Measurements from ENCODE around the gene ERCC5.

The ERCC5 gene

DNA sequence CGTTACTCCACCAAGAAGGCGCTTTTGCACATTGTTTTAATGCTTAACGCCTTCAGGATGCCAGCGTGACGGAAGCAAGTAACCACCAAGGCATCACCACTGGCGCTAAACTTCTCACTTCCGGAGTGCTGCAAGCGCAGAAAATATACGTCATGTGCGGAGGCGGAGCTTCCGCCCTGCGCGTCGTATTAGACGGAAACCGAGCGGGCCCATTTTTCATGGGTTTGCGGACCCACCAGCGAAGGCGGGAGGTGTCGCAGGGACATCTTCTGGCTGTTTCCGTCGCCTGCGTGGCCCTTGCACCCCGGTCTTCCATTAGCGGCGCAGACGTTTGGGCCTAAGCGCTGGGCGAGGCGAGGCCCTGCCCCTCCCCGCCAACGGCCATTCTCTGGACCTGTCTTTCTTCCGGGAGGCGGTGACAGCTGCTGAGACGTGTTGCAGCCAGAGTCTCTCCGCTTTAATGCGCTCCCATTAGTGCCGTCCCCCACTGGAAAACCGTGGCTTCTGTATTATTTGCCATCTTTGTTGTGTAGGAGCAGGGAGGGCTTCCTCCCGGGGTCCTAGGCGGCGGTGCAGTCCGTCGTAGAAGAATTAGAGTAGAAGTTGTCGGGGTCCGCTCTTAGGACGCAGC, at the start of gene ERCC5:
Gene ERCC5 (plus strand): TSS at position 403 of the 631 bp plus-strand sequence. CDS start 235 bp downstream, outside the sequence.
- FAIRE-seq = peak; percentile 49

DNA sequence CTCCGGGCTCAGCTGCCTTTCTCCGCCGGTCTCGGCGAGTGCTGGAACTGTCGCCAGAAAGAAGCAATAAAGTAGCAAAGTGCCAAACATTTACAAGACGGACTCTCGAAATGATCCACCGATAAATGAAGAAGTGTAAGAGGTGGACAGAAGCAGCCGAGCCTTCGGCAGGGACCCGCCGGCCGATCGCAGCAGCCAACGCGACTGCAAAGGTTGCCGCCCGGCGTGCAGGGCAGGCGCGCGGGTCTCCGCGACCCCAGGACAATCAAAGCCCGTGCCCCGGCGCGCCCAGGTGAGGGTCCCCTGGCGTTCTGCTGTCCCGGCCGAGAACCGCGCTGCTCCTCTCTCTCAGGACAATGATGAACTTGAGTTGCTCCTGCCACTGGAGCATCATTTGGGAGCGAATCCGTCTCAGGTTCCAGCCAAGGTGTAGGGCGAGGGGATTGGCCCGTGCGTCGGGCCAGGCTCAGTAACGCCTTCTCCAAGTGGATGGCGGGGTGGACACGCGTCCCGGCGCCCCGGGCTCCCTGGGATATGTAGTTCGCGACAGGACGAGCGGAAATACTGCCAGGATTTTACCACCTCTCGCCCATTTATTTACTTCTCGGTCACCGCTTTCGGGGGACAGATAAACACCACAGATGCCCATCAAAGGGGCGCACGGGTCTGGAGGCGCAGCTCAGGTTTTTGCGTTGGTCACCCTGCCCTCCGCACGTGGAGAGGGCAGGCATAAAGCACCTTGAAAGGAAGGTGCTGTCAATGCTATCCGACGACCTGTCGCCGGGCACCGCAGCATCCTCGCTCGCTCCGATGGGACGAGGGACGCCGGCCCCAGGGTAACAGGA, 47.0 kb upstream of the ERCC5 start, which contains the start of the genes BIVM and POGLUT2:
Gene BIVM (plus strand): TSS at position 539 of the 845 bp plus-strand sequence. CDS start 8,149 bp downstream, outside the sequence.
Gene POGLUT2 (minus strand): TSS at position 396 of the 845 bp plus-strand sequence. CDS start 306 bp downstream, at position 90.
- FAIRE-seq = peak; percentile 61

DNA sequence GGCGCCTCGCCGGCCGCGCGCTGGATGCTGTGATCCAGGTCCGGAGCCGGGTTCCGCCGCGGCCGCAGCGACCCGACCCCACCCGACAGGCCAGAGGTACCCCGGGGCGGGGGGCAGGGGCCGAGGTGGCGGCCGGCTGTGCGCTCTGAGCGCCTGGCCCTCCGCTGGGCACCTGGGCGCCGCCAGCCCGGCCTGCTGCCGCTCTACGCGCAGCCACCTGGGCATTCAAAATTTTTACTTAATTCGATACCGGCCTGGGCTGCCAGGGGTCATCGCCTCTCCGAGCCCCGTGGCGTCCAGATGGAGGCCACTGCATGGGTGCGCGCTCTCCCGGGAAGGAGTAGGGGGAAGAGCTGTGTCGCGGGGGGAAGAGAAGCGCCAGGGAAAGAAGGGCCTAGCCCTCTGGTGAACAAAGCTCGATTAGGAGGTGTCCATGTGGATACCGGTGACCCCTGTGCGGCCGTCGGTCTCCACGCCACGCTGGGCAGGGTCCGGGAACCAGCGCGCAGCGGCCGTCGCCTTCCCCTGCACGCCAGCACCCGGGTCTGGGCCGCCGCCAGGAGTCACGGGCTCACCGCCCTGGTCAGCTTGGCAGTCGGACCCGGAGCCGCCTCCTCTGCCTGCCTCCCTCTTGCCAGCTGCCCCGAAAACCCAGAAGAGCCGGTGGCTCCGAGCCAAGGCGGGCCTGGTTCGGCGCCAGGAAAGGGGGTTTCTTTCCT, 46.2 kb upstream of the ERCC5 start:
- no peak for FAIRE-seq

DNA sequence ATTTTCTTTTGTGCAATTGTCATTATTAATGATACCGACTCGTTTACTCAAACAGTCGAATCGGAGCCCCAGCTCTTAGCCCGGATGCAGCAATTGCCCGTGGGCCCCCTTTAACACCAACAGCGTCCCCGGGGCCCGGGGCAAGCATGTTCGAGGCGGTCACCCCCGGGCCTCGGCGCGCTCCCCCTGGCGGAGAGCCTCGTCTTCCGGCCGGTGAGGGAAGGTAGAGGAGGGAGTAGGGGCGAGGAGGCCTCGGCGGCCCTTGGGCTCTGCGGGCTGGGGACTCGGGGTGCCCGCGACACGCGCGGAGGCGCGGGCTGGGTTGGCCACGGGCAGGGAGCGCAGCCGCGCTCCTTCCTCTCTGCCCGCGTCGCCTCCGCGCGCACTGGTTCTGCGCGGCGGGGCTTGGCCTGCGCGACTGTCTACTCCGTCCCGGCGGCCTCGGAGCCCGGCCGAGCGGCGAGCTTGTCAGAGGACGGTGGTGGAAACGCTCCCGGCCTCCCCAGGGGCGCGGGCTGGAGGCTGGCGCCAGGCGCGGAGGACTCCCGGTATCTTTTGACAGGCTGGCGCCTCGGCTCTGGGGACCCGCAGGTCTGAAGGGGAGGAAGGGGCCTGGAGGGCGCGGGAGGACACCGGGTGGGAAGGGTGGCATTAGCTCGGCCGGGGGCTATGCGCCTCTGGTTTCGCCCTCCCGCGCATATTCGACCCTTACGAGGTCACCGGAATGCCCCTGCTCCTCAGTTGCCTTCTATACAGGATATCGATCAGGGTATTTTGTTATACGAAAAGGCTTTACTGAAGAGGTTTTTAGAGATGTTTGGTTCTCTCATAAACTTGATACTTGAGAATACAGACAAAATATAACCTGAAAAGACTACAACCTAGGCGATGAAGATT, 45.4 kb upstream of the ERCC5 start:
- FAIRE-seq = no peak

DNA sequence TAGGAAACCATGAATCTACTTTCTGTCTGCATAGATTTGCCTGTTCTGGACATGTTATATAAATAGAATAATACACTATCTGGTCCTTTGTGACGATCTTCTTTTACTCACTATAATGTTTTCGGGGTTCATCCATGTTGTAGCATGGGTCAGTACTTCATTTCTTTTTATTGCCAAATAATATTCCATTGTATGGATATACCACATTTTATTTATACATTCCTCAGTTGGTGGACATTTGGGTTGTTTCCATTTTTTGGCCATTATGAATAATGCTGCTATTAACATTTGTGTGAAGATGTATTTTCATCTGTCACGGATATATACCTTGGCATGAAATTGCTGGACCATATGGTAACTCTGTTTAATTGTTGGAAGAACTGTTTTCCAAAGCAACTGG, 40.2 kb upstream of the ERCC5 start:
- FAIRE-seq = no peak

DNA sequence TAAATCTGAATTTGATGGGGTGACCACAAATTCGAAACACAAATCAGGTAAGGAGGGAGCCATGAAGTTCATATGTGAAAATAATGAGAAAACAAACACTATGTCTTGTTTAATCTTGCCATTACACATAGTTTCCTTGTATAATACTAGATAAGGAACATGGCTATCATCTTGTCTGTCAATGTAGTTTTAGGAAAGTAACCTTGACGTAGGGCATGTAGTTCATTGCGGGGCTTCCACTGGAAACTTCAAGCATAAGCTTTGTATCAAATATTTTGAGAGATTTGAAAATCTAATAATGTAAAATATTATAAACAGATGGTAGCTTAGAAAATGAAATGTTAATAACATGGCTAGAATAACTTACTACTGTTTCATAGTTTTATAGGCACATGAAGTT, 38.1 kb upstream of the ERCC5 start:
- peak; percentile 13 for FAIRE-seq

DNA sequence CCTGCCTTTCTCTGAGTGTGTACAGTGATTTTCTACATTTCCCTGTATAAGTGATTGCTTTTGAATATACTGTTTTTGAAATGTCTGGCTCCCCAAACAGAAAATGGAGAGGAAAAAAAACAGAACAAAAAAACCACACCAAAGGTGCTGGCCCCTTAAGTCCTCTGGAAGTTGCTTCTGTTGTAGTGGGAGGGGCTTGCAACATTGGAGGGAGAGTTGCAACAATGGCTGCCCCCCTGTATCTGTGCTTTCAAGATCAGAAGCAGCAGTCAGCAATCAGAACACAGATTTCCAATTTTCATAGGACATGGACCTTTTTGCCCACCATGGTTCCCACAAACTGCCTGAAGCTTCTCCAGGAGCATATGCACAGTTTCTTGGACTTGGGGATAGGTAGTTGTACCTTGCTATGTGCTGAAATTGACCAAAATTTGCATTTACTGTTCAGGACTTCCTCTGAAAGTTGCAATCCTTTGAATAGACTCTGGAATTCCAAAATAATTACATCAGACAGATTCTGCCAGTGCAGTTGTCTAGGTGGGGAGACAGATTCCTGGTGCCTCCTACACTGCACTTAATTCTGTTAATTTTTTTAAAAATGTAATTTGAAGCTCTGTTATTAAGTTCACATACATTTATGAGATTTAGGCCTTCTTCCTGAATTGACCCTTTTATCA, 33.1 kb upstream of the ERCC5 start:
- FAIRE-seq = no peak

DNA sequence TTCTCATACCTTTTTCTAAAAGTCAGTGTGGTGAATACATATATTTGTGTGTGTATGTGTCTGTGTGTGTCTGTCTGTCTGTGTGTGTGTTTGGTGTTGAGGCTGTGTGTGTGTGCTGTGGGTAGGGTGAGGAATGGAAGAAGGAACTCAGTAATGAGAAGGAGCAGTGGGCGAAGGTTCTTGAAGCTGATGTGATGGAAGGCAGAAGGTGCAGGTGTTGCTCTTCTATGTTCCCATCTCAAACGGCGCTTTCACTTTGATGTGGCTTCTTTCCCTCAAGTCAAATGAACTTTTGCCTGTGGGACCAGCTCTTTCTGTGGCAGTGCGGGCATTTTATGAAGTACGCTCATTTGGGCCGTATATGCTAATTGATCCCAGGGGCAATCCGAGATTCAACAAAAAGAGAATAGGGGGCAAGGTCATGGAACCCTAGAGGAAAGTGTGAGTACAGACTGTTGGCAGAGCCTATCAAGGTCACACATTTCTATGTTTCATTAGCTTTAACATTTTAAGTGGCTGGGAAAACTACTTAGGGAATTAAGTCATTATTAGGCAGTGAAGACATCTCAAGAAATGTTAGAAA, 31.7 kb upstream of the ERCC5 start:
- no peak for FAIRE-seq

DNA sequence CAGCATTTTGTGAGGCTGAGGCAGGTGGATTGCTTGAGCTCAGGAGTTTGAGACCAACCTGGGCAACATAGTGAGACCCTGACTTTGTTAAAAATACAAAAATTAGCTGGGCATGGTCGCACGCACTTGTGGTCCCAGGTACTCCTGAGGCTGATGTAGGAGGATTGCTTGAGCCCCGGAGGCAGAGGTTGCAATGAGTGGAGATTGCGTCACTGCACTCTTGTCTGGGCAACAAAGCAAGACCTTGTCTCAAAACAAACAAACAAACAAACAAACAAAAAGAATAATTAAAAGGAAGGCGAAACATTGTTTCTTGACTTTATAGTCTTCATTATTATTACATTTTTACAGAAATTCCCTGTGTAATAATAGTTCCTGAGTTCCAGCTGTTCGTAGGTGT, 31.0 kb upstream of the ERCC5 start:
- no peak for FAIRE-seq

DNA sequence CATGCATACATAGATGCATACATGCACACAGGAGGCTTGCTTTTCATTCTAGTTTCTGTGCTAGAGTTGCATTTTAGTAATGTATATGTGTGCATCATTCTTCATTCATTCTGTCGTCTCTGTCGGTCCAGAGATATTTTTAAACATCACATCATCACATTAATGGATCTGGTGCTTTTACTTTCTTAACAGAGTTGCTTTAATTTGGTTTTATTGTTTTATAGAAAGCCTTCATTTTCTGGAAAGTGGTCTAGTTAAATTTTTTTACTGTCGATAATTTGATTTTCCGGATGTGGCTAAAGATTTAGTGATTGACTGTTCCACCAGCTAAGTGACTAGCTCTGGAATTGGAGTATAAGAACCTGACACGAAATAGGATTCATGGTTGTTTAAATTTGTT, 30.0 kb upstream of the ERCC5 start:
- FAIRE-seq = no peak

DNA sequence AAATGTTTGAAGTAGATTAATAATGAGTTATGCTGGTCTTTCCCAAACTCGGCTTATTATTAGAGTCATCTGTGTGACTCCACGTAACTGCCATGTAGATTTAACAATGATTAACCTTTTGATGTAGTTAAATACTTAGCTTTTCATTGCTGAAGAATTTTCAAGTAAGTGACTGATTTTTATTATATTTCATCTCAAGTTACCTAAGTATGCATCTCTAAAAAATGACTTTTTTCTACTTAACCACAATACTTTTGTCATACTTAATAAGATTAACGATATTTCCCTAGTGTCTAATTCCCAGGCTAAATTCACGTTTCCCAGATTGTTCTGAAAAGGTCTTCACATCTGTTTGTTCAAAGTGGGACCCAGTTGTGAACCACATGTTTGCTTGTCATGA, 29.1 kb upstream of the ERCC5 start:
- no peak for FAIRE-seq

DNA sequence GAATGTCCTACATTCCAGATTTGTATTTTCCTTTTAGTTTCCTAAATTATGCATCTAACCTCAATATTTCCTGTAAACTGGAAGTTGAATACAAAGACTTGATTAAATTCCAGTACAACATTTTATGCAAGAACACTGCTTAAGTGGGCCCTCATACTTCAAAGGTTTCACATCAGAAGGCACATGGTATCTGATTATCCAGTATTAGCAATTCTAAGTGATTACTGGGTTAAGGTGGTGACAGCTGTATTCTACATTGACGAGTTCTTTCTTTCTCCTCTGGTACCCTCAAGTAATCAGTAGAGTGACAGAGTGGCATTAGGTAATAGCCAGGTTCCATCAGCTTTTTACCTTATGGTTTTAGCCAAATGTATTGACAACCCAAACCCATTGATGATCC, 28.6 kb upstream of the ERCC5 start:
- no peak for FAIRE-seq

DNA sequence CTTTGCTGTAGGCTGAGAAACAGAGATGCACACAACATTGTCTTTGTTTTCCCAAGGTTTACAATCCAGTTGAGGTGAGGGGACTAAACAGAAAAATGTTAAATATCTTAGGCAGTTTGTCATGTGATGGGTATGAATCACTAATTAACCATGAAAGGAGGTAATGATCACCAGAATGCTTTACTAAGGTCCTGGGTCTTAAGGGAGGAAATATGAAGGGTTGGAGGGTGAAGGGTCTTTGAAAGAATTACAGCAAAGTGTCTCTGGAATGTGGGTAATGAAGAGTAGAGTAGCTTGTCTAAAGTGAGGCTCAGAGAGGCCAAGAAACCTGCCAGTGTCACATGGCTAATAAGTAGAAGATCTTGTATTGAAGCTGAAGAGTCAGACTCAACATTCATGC, 27.9 kb upstream of the ERCC5 start:
- FAIRE-seq = no peak

DNA sequence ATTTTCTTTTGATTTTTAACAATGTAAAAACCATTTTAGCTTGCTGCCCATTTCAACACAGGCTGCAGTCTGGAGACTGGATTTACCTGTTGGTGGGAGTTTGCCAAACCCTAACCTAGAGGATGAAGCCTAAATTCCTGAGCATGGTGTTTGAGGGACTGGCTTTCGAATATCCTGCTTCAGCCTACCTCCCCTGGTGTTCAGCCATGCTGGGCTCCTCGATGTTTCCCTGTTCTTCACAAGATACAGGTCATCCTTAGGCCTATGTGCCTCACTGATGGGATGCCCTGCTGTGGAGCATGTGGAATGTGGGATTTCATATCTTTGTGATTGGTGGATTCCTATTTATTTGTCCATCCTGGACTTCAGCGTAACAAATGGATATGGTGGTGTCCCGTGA, 20.4 kb upstream of the ERCC5 start:
- no peak for FAIRE-seq

DNA sequence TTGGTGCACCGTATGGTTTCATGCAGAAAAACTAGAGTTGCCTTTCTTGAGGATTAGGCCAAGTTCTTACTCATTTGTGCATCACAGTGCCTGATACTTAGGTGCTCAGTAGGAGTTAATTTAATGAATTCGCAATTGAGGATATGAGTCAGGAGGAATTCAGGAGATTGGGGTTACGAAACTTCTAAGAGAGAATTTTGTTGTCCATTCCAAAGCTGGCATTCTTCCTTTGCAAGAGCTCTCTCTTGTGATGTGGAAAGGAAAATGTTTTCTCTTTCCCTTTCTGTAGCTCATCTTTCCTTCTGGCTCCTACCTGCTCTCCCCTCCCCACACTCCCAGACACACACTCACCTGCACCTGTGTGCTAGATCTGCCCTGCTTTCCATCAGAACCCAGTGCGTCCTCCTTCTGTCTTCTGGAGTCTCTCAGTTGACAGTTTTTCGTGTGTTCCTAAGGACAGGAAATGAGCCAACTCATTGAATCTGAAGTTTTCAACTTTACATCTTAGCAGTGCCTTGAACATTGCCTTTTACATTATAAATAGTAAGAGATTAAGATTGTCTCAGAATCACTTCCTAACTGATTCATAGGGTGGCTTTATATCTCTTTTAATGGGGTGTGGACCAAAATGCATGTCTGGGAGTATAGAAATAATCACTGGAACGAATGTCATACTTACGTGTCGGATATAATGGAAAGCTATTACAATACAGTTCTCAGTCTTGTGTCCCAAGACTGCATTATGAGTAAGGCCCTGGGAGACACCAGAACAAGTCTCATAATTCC, 19.7 kb upstream of the ERCC5 start:
- no peak for FAIRE-seq

DNA sequence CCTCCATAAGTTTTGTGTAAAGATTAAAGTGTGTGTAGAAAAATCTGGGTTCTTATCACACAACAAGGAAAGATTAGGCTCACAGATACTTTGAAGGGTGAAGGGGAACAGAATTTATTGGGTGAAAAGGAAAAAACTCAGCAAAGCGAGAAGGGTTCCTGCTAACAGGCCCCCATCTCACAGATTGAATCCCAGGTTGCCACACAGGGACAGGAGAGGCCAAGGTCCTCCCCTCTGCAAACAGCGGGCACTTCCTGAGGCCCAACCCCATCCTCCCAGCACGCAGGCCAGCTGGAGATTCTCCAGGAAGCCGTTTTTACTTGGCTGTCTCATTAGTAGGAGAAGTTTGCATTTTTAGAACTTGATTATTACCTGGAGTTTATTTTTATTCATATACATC, 15.2 kb upstream of the ERCC5 start:
- FAIRE-seq = peak; percentile 61

DNA sequence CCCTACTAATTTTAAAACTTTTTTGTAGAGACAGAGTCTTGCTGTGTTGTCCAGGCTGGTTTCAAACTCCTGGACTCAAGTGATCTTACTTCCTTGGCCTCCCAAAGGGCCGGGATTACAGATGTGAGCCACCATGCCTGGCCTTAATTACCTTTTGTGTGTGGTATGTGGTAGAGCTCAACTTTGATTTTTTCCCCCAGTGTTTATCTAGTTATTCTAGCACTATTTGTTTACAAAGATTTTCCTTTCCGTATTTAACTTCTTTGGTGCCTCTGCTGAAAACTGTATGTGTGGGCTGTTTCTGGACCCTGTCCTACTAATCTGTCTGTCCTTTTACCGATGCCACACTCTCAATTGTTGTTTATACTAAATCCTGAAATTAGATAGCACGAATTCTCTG, 9.4 kb upstream of the ERCC5 start:
- no peak for FAIRE-seq

DNA sequence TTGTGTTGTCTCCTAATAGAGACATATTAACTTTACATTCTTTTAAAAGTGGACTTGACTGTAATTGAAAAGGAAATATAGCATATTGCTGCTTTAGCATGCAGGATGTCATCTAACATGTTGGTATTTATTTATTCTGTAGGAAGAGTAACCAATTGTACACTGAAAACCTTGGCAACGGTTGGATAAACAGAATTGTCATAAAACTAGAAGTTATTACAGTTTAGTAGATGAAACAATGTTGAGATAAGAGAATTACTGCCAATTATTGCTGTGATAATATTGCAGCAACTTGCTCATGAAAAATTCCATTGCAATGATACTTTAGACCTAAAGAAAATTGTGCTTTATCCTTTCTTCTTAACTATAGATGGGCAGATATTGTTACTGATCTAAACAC, 7.6 kb upstream of the ERCC5 start:
- FAIRE-seq = no peak

DNA sequence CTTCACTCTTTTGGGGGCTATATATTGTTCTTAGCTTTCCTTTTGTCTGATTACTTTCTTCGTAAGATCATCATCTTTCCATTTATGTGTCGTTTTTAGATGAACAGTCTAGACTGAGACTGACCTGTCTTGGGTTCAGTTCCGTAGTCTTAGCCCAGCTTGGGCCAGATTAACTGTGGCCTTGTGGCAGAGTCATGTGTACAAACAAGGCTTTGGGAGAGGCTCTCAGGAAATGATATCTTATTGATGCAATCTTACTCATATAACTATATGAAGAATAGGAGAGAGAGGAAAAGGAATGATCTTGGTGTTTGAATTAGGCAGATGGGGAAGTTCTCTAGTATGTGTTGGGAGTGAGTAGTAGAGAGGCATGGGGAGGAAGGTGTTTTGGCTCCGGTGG, 6.8 kb upstream of the ERCC5 start:
- FAIRE-seq = no peak

DNA sequence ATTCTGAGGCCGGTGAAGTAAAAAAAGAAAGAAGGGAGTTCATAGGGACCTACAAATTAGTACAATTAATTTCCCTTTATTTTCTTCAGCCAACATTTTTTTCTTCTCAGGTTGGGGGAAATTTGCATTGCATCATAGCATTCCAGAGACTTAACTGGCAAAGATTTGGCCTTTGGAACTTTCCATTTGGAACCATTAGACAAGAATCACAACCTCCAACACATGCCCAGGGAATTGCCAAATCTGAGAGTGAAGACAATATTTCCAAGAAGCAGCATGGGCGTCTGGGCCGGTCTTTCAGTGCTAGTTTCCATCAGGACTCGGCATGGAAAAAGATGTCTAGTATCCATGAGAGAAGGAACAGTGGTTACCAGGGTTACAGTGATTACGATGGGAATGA, 6.4 kb upstream of the ERCC5 start:
- no peak for FAIRE-seq

DNA sequence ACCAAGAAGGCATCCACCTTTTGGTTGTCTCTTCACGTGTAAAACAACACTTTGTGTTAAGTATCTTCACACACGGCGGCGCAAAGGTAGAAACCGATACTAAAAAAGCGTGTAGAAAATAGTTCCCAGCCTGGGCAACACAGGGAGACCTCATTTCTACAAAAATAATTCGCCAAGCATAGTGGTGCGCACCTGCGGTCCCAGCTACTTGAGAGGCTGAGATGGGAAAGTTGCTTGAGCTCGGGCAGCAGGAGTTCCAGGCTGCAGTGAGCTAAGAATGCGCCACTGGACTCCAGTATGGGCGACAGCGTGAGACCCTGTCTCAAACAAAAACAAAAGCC, 573 bp upstream of the ERCC5 start:
- no peak for FAIRE-seq

Data from islet of Langerhans (tissue), 1 donor.